SK-N-SH (cell line): ENCODE results near the gene POLDIP3. TPM values are rescaled to one million over a fixed set of nuclear protein-coding genes. Genes with fewer than 3 reads are reported as not detected.

ENCODE experiments used
- CTCF ChIA-PET: fragments of 300-600, 350-600 bp; formaldehyde crosslinking; extraction: SDS; loops from one replicate; lab custom pipeline; 2021; lab: Yijun Ruan, JAX
- POLR2A ChIA-PET: fragments of 350-600 bp; sonication (Branson Sonifier 250); formaldehyde crosslinking; extraction: SDS; loops from one replicate; lab custom pipeline; 2020; ENCODE audit warnings: antibody characterized with exemption, inconsistent platforms; lab: Yijun Ruan, JAX
- DNase-seq: peaks from one replicate; pipeline ENCODE4 v3.0.0; 2012
- H2AFZ ChIP-seq: fragments of 200-600 bp; sonication (generic); 2 replicates; pipeline ENCODE4 v1.8.1; 2016; ENCODE audit warnings: antibody characterized with exemption, mild to moderate bottlenecking, low read depth
- H3F3A ChIP-seq: fragments of 200-600 bp; sonication (generic); replicated peaks from 2 replicates; pipeline ENCODE3; 2016; ENCODE audit warnings: antibody characterized with exemption, mild to moderate bottlenecking; ENCODE audit not compliant: insufficient read depth
- H3K27ac ChIP-seq, 2 experiments: fragments of 200-500 bp in 1 of 2; fragments of 200-600 bp in 1 of 2; sonication (Bioruptor generic) in 1 of 2; sonication (generic), shearing (Covaris generic) in 1 of 2; 2 replicates each; pipeline versions ENCODE4 v1.5.1 to v1.6.1; 2014 to 2016; ENCODE audit warnings: low read depth in 2 of 2, inconsistent platforms in 1 of 2, low read length in 1 of 2, mild to moderate bottlenecking in 1 of 2, mixed read lengths in 1 of 2
- H3K27me3 ChIP-seq: fragments of 200-600 bp; sonication (generic), shearing (Covaris generic); 2 replicates; pipeline ENCODE4 v1.6.1; 2016; ENCODE audit warnings: mixed run types; ENCODE audit not compliant: insufficient read depth
- H3K36me3 ChIP-seq, 2 experiments: fragments of 200-500 bp in 1 of 2; fragments of 200-600 bp in 1 of 2; sonication (Bioruptor generic) in 1 of 2; sonication (generic) in 1 of 2; replicated peaks in 1 of 2; 2 replicates each; pipeline versions ENCODE3 to v1.5.1; 2014 to 2016; ENCODE audit warnings: low read length in 1 of 2, mild to moderate bottlenecking in 1 of 2; ENCODE audit not compliant: insufficient read depth in 2 of 2, control insufficient read depth in 1 of 2
- H3K4me1 ChIP-seq, 2 experiments: fragments of 200-500 bp in 1 of 2; fragments of 200-600 bp in 1 of 2; sonication (Bioruptor generic) in 1 of 2; sonication (generic), shearing (Covaris generic) in 1 of 2; 2 replicates each; pipeline versions ENCODE4 v1.5.1 to v1.6.1; 2014 to 2016; ENCODE audit warnings: low read depth in 1 of 2, low read length in 1 of 2, mixed run types in 1 of 2; ENCODE audit not compliant: insufficient read depth in 2 of 2, control insufficient read depth in 1 of 2
- H3K4me2 ChIP-seq: fragments of 200-600 bp; sonication (generic), shearing (Covaris generic); 2 replicates; pipeline ENCODE4 v1.6.1; 2017; ENCODE audit warnings: mixed run types
- H3K4me3 ChIP-seq, 2 experiments: fragments of 200-500 bp in 1 of 2; fragments of 200-600 bp in 1 of 2; sonication (Bioruptor generic) in 1 of 2; sonication (generic), shearing (Covaris generic) in 1 of 2; 2 replicates each; pipeline versions ENCODE4 v1.5.1 to v1.8.1; 2014 to 2016; ENCODE audit warnings: low read depth in 2 of 2, inconsistent platforms in 1 of 2, low read length in 1 of 2, mild to moderate bottlenecking in 1 of 2, mixed read lengths in 1 of 2, moderate library complexity in 1 of 2
- H3K79me2 ChIP-seq: fragments of 200-600 bp; sonication (generic); 2 replicates; pipeline ENCODE4 v1.8.1; 2017; ENCODE audit warnings: mild to moderate bottlenecking; ENCODE audit not compliant: insufficient read depth
- H3K9ac ChIP-seq: fragments of 200-600 bp; sonication (generic); 2 replicates; pipeline ENCODE4 v1.6.1; 2017; ENCODE audit warnings: mixed run types
- H3K9me2 ChIP-seq: fragments of 200-600 bp; sonication (generic); 2 replicates; pipeline ENCODE4 v1.6.1; 2017; ENCODE audit warnings: mixed run types
- H3K9me3 ChIP-seq: fragments of 200-600 bp; sonication (generic); 2 replicates; pipeline ENCODE4 v1.6.1; 2017; ENCODE audit warnings: mixed run types, mild to moderate bottlenecking, moderate library complexity
- H4K20me1 ChIP-seq: fragments of 200-600 bp; sonication (generic); 2 replicates; pipeline ENCODE4 v1.6.1; 2017; ENCODE audit warnings: mild to moderate bottlenecking, mixed run types; ENCODE audit not compliant: insufficient read depth
- ELF1 ChIP-seq: IDR thresholded peaks from 2 replicates; pipeline ENCODE4 v1.4.0; 2012
- EP300 ChIP-seq, 2 experiments: IDR thresholded peaks; 2 replicates each; pipeline versions ENCODE4 v1.4.0 to v1.6.1; 2012; ENCODE audit warnings: borderline replicate concordance in 1 of 2, low read depth in 1 of 2, low read length in 1 of 2
- FOXJ3 ChIP-seq: sonication (generic); formaldehyde crosslinking; IDR thresholded peaks from 2 replicates; pipeline ENCODE4 v1.5.1; 2020; ENCODE audit warnings: mild to moderate bottlenecking, missing genetic modification reagents
- JUND ChIP-seq: IDR thresholded peaks from 2 replicates; pipeline ENCODE4 v1.4.0; 2012
- MEF2A ChIP-seq: IDR thresholded peaks from 2 replicates; pipeline ENCODE4 v1.4.0; 2012; ENCODE audit warnings: low read depth, borderline replicate concordance
- MXI1 ChIP-seq: IDR thresholded peaks from 2 replicates; pipeline ENCODE4 v1.6.1; 2012; ENCODE audit warnings: mild to moderate bottlenecking, low read depth, low read length, improper control_type of control experiment
- NFIC ChIP-seq: IDR thresholded peaks from 2 replicates; pipeline ENCODE4 v1.4.0; 2012; ENCODE audit warnings: borderline replicate concordance
- POLR2AphosphoS5 ChIP-seq: IDR thresholded peaks from 2 replicates; pipeline ENCODE4 v1.6.1; 2012; ENCODE audit warnings: low read depth, low read length
- RCOR1 ChIP-seq: fragments of 150-350 bp; IDR thresholded peaks from 2 replicates; pipeline ENCODE4 v1.6.1; 2017; ENCODE audit warnings: antibody characterized with exemption, low read length
- SIN3A ChIP-seq: IDR thresholded peaks from 2 replicates; pipeline ENCODE4 v1.6.1; 2012; ENCODE audit warnings: low read depth, mild to moderate bottlenecking, low read length, moderate library complexity, borderline replicate concordance
- TCF12 ChIP-seq: IDR thresholded peaks from 2 replicates; pipeline ENCODE4 v1.4.0; 2012
- WGBS: methylation state at CpG from one replicate; pipeline ENCODE4 v1.1.6; 2017; ENCODE audit warnings: low lambda C conversion rate; 5-methylcytosine and 5-hydroxymethylcytosine counted together
- polyA plus RNA-seq, 3 experiments: library from polyadenylated mRNA; depleted of rRNA; stranded (reverse); fragments of >200 nt; gene quantifications; 2 replicates each; pipeline ENCODE4 v1.2.3, GENCODE V29; 2012
- TF ChIP-seq, protein P1 (sequence below): IDR thresholded peaks from 2 replicates; pipeline ENCODE4 v1.4.0; 2012; ENCODE audit warnings: low read depth, borderline replicate concordance
- TF ChIP-seq, protein P2 (sequence below): fragments of 150-350 bp; IDR thresholded peaks from 2 replicates; pipeline ENCODE4 v1.6.1; 2016; ENCODE audit warnings: mild to moderate bottlenecking, low read depth, low read length
- TF ChIP-seq, protein P3 (sequence below): IDR thresholded peaks from 2 replicates; pipeline ENCODE4; 2012
- TF ChIP-seq, protein P4 (sequence below): fragments of 200-600 bp; sonication (generic); IDR thresholded peaks from 2 replicates; pipeline ENCODE4 v1.6.1; 2017; ENCODE audit warnings: antibody characterized with exemption, mild to moderate bottlenecking, moderate library complexity

The POLDIP3 gene
- polyA plus RNA-seq, 1 of the 3 experiments (the other 2 are of a cell fraction): 18.8 TPM

DNA sequence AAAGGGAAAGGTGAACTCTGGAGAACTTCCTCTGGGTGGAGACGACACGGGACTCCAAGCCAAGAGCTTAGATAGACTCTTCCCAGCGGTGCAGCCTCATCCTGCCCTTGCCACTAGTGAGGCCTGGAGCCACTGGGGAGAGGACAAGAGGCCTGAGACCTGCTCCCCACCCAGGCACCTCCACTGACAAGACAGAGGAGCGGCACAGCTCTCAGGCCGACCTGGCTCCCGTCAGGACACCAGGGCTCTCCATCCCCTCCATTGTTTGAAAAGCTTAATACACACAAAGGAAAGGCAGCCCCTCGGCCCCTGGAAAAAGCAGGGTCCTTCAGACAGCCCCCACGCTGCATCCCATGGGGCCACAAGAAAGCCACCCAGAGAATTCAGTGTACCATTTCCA is 29.6 kb downstream of the POLDIP3 start:
- Histone ChIP-seq H3K36me3 (peaks cover 2 to 20% of the 10 kb centered on the region in 2 experiments), H4K20me1 (no peaks in the 10 kb centered on the region), H3K79me2 (no peaks in the 10 kb centered on the region), H3K9me3 (no peaks in the 10 kb centered on the region), H3K9me2 (no peaks in the 10 kb centered on the region), H3F3A (no peaks in the 10 kb centered on the region), H2AFZ (no peak overlapping the region), H3K27me3 (no peaks in the 10 kb centered on the region), H3K4me3 (no peak overlapping the region), H3K27ac (no peak overlapping the region), H3K4me1 (no peaks in the 10 kb centered on the region; a peak in 1 of 4 replicates), H3K9ac (no peak overlapping the region)
- CTCF ChIA-PET: interaction anchor here (0.6 to 1.4 kb wide), 2 partner anchors 27 to 39 kb away, joined by 3 to 4 read pairs; no protein-coding TSS in a partner anchor
- WGBS: no CpG with 5 or more reads among the region's 8 CpGs
- POLR2A ChIA-PET: no interaction called here
- no peak for DNase-seq
- TF ChIP-seq NFIC (no peak), JUND (no peak), TCF12 (no peak), MXI1 (no peak), MEF2A (no peak), RCOR1 (no peak), SIN3A (no peak), ELF1 (no peak), FOXJ3 (no peak), EP300 (IDR thresholded peaks at IDR 0.05; ENCODE audit: borderline replicate concordance in 1 of 2, low read depth in 1 of 2, low read length in 1 of 2) (no peak), POLR2AphosphoS5 (no peak)
- TF ChIP-seq, protein P1, sequence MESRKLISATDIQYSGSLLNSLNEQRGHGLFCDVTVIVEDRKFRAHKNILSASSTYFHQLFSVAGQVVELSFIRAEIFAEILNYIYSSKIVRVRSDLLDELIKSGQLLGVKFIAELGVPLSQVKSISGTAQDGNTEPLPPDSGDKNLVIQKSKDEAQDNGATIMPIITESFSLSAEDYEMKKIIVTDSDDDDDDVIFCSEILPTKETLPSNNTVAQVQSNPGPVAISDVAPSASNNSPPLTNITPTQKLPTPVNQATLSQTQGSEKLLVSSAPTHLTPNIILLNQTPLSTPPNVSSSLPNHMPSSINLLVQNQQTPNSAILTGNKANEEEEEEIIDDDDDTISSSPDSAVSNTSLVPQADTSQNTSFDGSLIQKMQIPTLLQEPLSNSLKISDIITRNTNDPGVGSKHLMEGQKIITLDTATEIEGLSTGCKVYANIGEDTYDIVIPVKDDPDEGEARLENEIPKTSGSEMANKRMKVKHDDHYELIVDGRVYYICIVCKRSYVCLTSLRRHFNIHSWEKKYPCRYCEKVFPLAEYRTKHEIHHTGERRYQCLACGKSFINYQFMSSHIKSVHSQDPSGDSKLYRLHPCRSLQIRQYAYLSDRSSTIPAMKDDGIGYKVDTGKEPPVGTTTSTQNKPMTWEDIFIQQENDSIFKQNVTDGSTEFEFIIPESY: no peak
- TF ChIP-seq, protein P2, sequence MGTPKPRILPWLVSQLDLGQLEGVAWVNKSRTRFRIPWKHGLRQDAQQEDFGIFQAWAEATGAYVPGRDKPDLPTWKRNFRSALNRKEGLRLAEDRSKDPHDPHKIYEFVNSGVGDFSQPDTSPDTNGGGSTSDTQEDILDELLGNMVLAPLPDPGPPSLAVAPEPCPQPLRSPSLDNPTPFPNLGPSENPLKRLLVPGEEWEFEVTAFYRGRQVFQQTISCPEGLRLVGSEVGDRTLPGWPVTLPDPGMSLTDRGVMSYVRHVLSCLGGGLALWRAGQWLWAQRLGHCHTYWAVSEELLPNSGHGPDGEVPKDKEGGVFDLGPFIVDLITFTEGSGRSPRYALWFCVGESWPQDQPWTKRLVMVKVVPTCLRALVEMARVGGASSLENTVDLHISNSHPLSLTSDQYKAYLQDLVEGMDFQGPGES: no peak
- TF ChIP-seq, protein P3, sequence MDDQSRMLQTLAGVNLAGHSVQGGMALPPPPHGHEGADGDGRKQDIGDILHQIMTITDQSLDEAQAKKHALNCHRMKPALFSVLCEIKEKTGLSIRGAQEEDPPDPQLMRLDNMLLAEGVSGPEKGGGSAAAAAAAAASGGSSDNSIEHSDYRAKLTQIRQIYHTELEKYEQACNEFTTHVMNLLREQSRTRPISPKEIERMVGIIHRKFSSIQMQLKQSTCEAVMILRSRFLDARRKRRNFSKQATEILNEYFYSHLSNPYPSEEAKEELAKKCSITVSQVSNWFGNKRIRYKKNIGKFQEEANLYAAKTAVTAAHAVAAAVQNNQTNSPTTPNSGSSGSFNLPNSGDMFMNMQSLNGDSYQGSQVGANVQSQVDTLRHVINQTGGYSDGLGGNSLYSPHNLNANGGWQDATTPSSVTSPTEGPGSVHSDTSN: no peak
- TF ChIP-seq, protein P4, sequence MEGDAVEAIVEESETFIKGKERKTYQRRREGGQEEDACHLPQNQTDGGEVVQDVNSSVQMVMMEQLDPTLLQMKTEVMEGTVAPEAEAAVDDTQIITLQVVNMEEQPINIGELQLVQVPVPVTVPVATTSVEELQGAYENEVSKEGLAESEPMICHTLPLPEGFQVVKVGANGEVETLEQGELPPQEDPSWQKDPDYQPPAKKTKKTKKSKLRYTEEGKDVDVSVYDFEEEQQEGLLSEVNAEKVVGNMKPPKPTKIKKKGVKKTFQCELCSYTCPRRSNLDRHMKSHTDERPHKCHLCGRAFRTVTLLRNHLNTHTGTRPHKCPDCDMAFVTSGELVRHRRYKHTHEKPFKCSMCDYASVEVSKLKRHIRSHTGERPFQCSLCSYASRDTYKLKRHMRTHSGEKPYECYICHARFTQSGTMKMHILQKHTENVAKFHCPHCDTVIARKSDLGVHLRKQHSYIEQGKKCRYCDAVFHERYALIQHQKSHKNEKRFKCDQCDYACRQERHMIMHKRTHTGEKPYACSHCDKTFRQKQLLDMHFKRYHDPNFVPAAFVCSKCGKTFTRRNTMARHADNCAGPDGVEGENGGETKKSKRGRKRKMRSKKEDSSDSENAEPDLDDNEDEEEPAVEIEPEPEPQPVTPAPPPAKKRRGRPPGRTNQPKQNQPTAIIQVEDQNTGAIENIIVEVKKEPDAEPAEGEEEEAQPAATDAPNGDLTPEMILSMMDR: no peak
- TF ChIP-seq, all 33 proteins: peak for 0
- H3K4me2 ChIP-seq: no peak overlapping the region
